GM12864 (cell line): ENCODE data around the gene AOC1.

Source experiments
- DNase-seq: peaks from one replicate; pipeline ENCODE4 v3.0.0-alpha.2; 2011; ENCODE audit warnings: low read depth
- H3K4me3 ChIP-seq: 2 replicates; pipeline ENCODE4 v1.5.1; 2011; ENCODE audit warnings: mild to moderate bottlenecking, low read depth, low read length, control low read depth
- TF ChIP-seq, protein P1 (sequence below): IDR thresholded peaks from 2 replicates; pipeline ENCODE4 v1.5.1; 2011; ENCODE audit warnings: low read depth, mild to moderate bottlenecking, moderate library complexity, low read length, control low read depth, inconsistent platforms; ENCODE audit errors: missing control alignments

Gene AOC1

DNA sequence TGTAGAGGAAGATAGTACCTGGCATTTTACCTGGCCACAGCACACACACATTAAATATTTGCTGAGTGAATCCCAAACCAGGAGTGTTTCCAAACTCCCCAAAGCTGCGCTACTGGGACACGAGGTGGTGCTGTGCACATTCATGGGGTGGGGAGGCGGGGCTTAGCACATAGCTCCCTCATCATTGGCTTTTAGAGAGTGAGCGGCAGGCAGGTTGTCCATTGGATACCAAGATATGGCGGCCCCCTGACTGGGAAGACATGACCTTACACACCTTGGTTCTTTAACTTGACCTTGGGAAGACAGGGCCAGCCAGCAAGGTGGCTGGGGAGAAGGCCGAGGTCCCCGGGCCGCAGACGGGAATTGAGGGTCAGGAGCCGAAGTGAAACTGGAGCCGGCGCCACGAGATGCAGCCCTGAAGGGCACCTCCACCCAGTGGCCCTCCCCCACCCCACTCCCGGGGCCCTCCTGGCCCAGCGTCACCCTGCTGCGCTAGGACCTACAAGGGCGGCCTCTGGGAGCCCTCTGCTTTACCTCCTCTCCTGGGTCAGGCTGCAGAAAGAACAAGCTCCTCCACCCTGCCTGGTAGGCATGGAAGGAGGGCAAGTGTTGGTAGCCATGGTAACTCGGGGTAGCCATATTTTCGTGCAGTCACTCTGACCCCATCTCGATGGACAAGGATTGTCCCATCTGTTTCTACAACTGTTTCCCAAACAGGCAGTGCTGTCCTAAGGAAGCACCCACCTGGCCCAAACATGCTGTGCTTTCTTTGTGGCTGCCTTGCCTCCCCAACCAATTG, 27.7 kb upstream of the AOC1 start:
- TF ChIP-seq, protein P1, sequence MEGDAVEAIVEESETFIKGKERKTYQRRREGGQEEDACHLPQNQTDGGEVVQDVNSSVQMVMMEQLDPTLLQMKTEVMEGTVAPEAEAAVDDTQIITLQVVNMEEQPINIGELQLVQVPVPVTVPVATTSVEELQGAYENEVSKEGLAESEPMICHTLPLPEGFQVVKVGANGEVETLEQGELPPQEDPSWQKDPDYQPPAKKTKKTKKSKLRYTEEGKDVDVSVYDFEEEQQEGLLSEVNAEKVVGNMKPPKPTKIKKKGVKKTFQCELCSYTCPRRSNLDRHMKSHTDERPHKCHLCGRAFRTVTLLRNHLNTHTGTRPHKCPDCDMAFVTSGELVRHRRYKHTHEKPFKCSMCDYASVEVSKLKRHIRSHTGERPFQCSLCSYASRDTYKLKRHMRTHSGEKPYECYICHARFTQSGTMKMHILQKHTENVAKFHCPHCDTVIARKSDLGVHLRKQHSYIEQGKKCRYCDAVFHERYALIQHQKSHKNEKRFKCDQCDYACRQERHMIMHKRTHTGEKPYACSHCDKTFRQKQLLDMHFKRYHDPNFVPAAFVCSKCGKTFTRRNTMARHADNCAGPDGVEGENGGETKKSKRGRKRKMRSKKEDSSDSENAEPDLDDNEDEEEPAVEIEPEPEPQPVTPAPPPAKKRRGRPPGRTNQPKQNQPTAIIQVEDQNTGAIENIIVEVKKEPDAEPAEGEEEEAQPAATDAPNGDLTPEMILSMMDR = no peak
- DNase-seq = no peak
- no peak overlapping the region for H3K4me3 ChIP-seq

DNA sequence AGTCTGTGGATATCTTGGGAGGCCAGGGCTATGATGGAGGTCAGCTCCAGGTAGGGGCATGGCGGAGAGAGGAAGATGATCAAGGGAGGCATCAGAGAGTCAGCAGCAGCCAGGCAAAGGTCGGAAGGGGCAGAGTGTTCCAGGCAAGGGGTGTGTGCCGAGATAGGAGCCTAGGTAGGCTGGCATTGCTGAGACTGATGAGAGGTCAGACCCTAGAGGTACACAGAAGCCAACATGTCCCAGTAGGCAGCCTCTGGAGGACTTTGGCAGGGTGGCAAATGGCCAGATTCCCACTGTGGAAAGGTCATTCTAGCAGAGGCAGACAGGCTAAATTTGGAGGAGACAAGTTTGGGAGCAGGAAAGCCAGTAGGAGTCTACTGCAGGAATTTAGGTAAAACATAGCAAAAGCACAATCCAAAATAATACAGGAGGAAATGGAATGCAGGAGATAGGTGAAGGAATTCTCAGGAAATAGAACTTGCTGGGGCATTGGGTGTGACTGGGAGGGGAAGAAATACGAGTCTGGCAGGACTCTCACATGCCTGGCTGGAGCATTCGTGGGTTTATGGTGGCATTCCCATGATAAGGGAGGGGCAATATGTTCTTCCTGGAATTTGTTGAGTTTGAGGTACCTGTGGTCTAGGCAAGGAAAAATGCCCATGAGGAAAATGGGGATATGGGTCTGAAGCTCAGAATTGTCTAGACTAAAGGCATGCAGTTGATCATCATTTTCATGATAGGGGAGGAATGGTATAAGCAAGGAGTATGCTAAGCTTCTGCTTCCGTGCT, 26.1 kb upstream of the AOC1 start:
- no peak overlapping the region for H3K4me3 ChIP-seq
- DNase-seq = no peak
- TF ChIP-seq, protein P1 = no peak

DNA sequence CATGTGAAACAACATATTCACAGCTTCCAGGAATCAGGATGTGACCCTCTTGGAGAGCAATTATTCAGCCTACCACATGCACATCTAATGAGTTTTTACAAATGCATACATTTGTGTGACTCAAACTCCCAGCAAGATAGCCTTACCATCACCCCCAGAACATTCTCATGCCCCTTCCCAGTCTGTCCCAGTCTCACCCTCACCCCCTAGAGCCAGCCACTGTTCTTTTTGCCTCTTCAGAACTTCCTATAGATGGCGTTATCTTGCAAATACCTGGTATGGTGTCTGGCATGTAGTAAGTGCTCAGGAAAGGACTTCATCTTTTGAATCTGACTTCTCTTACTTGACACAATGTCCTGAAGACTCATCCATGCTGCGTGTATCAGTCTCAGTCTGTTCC, 23.9 kb upstream of the AOC1 start:
- no peak overlapping the region for H3K4me3 ChIP-seq
- TF ChIP-seq, protein P1 = no peak
- DNase-seq = no peak

DNA sequence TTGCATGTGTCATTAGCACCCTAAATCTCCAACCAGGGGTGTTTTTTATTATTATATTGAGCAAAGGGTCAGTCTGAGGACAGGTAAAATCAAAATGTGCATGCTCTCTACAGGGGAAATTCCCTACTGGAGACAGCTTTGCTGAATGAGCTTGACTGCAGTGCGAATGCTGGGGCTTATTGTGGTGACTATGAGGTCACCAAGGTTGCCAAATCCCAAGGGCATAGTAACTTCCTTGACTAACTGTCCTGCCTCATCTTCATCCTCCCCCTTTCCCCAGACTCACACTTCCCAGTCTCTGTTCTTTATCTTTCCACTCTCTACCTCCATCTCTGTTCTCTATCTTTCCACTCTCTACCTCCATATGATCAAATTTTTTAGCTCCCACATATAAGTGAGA, 22.9 kb upstream of the AOC1 start:
- no peak for DNase-seq
- TF ChIP-seq, protein P1 = no peak
- H3K4me3 ChIP-seq = no peak overlapping the region

DNA sequence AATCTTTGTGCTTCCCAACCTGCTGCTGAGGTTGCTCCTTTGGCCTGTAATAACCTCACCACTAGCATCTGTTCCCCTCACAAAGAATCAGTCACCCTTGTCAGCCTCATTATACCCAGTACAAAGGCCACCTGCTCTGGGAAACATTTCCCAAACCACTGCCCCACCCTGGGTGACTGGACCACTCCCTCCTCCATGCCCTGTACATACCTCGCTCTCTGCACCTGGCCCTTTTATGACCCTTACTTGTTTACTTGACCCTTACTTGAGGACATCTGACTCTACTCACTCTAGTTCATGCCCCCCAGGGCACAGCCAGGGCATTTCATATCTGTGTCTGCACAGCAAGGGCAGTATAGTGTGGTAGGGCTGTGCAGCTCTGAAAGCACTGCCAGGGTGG, 21.4 kb upstream of the AOC1 start:
- TF ChIP-seq, protein P1 = no peak
- H3K4me3 ChIP-seq = no peak overlapping the region
- DNase-seq = no peak

DNA sequence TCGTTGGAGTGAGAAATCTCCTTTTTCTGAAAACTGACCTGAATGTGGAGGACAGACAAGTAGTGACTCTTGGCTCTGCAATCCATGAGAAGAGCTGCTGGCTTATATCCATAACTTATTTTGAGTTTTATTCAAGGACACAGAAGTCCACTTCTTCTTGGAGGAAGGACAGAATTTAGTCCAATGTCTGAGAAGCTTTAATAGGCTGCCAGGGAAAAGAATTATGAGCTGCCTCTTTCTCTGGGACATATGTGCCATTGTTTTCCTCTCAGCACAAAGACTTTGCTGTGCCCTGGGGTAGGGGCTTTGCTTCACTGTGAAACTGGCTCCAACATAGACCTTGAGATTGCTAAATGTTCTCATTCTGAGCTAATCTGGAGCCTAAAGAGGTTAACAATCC, 20.5 kb upstream of the AOC1 start:
- TF ChIP-seq, protein P1 = no peak
- no peak overlapping the region for H3K4me3 ChIP-seq
- no peak for DNase-seq

DNA sequence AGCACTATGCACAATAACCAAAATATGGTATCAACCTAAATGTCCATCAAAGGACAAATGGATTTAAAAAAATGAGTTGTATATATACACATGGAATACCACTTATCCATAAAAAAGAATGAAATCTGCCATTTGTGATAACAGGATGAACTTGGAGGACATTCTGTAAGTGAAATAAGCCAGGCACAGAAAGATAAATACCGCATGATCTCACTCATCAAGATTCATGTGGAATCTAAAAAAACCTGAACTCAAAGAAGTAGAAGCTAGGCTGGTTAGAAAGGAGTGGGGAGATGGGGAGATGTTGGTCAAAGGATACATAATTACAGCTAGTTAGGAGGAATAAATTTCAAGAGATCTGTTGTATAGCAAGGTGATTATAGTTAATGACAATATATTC, 17.3 kb upstream of the AOC1 start:
- DNase-seq = no peak
- H3K4me3 ChIP-seq = no peak overlapping the region
- TF ChIP-seq, protein P1 = no peak
